Amniotic epithelial cell (primary cell): ENCODE results near the gene RPS16.

Source experiments
- DNase-seq: peaks from one replicate; pipeline ENCODE4 v3.0.0-alpha.2; 2010; ENCODE audit warnings: low read depth

Gene RPS16

DNA sequence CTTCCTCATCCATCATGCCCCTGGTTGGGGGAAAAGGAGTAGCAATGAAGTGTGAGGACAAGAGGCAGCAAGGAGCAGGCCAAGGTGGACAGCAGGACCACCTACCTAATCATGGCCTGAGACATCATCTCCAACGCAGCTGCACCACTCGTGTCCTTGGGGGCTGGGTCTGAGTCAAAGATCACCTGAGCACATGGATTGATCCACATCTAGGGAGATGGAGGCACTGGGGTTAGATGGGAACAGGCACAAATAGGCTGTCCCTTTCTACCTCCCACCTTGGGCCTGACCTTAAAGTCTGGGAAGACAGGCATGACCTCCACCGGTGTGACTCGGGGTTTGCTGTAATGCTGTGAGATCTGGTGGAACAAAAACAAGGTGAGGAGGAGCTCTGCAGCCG, 47.1 kb downstream of the RPS16 start:
- DNase-seq, result no peak

DNA sequence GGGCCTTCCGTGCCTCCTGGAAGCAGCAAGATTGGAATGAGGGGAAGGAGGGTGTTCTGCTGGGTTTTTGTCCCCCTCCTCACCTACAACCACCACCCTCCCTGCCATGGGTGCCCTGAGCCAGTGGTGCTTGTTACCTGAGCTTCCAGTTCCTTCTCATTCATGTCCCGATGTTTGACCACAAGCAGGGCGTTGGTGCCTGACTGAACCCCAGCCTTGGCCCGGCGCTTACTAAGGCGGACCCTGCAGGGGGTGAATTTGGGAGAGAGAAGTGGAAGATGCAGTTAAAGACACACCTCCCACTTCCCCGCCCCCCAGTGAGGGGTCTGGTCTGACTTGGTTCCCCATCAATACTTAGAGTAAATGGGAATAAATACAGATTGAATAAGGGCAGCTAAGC, 49.2 kb downstream of the RPS16 start:
- DNase-seq, result no peak

DNA sequence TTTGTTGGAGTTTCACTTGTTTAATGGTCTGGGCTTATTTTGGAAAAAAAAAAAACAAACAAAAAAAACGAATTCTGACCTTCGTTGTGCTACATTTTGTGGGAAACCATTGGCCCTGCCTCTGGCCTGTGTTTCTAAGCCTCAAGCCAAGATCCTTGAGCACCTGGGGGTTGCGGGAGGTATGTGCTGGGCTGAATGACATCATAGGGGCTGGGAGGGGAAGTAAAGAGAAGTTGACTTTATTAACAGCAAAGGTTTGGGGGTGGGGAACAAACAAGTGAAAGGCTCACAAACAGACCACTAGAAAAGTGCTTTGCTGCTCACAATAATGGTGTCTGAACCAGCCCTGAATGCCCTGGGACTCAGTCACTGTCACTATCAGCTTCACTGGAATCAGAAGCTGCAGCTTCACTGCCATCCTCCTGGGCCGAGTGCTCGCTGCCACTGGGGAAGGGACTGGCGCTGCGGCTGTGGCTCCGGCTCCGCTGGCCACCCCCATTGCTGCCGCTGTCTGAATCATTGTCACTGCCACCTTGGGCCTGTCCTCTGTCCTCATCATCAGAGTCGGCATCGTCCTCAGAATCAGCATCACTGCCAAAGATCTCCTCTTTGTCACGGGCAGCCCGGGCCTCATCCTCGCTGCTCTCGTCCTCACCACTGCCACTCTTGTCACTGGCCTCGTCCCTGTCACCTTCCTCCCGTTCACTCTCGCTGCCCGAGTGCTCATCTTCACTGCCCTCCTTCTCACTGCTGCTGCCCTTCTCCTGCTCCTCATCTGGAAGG, 49.9 kb downstream of the RPS16 start:
- DNase-seq, result no peak

GRCh38 chr19:39384839-39385568, 50.7 kb downstream of the RPS16 start:
- DNase-seq, result no peak
